ENCODE measurements around the gene TBPL1. TPM values are rescaled to one million over a fixed set of nuclear protein-coding genes. Genes with fewer than 3 reads are reported as not detected.

Gene TBPL1
- total and polyA plus RNA-seq, 9 of the 15 experiments (the other 6 are each of a cell fraction or from before 2014, with no cell fraction given): 78.1 to 152 (median 107) TPM

DNA sequence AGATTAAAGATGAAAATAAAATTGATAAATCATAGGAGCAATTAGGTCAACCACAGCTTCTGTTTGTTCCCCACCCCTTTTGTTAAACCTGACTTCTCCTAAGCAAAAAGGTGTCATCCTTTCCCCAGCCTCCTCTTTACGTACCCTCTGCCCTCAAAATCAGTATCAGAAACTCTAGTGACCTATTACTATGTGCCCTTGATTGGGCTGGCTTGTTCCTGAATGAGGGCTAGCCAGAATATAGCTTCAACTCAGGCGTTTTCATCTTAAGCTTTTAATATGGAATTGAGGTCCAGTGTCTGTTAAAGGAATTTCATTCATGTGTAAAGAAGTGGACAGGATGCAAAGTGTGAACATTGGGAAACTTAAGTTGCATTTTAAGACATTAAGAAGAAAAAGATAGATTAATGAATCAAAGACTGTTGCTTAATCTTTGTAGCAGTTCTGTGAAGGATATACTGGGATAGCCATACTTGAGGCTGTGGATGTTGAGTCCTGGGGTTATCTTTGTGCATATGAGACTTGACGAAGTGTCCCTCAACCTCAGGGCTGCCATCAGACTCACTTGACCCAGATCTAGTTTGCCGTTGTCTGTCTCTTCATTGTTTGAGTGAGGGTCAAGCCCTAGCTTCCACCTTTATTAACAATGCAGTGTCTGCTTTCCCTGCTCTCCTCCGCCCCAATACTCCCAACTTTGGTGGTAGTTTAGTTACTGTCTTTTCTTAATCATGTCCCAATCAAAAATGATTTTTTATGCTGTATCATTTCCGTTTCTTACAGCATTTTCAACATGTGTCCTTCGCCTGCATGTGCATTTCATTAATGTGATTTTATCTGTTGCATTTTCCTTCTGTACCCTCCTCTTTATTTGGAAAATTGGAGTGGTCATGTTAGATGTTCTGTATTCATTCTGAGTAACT lies 1.9 kb downstream of the TBPL1 start (continued):
- no peak for TF ChIP-seq RAD51 (IDR thresholded peaks at IDR 0.05; ENCODE audit: borderline replicate concordance, low read depth)
- TF ChIP-seq, protein P1, sequence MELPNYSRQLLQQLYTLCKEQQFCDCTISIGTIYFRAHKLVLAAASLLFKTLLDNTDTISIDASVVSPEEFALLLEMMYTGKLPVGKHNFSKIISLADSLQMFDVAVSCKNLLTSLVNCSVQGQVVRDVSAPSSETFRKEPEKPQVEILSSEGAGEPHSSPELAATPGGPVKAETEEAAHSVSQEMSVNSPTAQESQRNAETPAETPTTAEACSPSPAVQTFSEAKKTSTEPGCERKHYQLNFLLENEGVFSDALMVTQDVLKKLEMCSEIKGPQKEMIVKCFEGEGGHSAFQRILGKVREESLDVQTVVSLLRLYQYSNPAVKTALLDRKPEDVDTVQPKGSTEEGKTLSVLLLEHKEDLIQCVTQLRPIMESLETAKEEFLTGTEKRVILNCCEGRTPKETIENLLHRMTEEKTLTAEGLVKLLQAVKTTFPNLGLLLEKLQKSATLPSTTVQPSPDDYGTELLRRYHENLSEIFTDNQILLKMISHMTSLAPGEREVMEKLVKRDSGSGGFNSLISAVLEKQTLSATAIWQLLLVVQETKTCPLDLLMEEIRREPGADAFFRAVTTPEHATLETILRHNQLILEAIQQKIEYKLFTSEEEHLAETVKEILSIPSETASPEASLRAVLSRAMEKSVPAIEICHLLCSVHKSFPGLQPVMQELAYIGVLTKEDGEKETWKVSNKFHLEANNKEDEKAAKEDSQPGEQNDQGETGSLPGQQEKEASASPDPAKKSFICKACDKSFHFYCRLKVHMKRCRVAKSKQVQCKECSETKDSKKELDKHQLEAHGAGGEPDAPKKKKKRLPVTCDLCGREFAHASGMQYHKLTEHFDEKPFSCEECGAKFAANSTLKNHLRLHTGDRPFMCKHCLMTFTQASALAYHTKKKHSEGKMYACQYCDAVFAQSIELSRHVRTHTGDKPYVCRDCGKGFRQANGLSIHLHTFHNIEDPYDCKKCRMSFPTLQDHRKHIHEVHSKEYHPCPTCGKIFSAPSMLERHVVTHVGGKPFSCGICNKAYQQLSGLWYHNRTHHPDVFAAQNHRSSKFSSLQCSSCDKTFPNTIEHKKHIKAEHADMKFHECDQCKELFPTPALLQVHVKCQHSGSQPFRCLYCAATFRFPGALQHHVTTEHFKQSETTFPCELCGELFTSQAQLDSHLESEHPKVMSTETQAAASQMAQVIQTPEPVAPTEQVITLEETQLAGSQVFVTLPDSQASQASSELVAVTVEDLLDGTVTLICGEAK (IDR thresholded peaks at IDR 0.05): 0 out of 2 replicates have a peak, but pooled peaks have one; percentile 22
- TF ChIP-seq, protein P1 (CRISPR knock-in tag; IDR thresholded peaks at IDR 0.05): no peak
- TF ChIP-seq, protein P2, sequence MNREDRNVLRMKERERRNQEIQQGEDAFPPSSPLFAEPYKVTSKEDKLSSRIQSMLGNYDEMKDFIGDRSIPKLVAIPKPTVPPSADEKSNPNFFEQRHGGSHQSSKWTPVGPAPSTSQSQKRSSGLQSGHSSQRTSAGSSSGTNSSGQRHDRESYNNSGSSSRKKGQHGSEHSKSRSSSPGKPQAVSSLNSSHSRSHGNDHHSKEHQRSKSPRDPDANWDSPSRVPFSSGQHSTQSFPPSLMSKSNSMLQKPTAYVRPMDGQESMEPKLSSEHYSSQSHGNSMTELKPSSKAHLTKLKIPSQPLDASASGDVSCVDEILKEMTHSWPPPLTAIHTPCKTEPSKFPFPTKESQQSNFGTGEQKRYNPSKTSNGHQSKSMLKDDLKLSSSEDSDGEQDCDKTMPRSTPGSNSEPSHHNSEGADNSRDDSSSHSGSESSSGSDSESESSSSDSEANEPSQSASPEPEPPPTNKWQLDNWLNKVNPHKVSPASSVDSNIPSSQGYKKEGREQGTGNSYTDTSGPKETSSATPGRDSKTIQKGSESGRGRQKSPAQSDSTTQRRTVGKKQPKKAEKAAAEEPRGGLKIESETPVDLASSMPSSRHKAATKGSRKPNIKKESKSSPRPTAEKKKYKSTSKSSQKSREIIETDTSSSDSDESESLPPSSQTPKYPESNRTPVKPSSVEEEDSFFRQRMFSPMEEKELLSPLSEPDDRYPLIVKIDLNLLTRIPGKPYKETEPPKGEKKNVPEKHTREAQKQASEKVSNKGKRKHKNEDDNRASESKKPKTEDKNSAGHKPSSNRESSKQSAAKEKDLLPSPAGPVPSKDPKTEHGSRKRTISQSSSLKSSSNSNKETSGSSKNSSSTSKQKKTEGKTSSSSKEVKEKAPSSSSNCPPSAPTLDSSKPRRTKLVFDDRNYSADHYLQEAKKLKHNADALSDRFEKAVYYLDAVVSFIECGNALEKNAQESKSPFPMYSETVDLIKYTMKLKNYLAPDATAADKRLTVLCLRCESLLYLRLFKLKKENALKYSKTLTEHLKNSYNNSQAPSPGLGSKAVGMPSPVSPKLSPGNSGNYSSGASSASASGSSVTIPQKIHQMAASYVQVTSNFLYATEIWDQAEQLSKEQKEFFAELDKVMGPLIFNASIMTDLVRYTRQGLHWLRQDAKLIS (CRISPR knock-in tag; IDR thresholded peaks at IDR 0.05): 0 out of 2 replicates have a peak, but pooled peaks have one; percentile 19
- no peak for TF ChIP-seq TSC22D4 (tag; IDR thresholded peaks at IDR 0.05)
- TF ChIP-seq KHSRP (IDR thresholded peaks at IDR 0.05): no peak
- TF ChIP-seq, protein P3, sequence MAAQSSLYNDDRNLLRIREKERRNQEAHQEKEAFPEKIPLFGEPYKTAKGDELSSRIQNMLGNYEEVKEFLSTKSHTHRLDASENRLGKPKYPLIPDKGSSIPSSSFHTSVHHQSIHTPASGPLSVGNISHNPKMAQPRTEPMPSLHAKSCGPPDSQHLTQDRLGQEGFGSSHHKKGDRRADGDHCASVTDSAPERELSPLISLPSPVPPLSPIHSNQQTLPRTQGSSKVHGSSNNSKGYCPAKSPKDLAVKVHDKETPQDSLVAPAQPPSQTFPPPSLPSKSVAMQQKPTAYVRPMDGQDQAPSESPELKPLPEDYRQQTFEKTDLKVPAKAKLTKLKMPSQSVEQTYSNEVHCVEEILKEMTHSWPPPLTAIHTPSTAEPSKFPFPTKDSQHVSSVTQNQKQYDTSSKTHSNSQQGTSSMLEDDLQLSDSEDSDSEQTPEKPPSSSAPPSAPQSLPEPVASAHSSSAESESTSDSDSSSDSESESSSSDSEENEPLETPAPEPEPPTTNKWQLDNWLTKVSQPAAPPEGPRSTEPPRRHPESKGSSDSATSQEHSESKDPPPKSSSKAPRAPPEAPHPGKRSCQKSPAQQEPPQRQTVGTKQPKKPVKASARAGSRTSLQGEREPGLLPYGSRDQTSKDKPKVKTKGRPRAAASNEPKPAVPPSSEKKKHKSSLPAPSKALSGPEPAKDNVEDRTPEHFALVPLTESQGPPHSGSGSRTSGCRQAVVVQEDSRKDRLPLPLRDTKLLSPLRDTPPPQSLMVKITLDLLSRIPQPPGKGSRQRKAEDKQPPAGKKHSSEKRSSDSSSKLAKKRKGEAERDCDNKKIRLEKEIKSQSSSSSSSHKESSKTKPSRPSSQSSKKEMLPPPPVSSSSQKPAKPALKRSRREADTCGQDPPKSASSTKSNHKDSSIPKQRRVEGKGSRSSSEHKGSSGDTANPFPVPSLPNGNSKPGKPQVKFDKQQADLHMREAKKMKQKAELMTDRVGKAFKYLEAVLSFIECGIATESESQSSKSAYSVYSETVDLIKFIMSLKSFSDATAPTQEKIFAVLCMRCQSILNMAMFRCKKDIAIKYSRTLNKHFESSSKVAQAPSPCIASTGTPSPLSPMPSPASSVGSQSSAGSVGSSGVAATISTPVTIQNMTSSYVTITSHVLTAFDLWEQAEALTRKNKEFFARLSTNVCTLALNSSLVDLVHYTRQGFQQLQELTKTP (IDR thresholded peaks at IDR 0.05; ENCODE audit: low read depth in 1 of 2, partially characterized antibody in 2 of 2): peak; percentile 31 to 52
- peak; percentile 59 for TF ChIP-seq NFE2 (IDR thresholded peaks at IDR 0.05; ENCODE audit: low read depth)
- TF ChIP-seq POLR2AphosphoS2 (IDR thresholded peaks at IDR 0.05; ENCODE audit: low read length): no peak

Measured in K562 (cell line).